Measurements from ENCODE around the gene WDR45.

The WDR45 gene

DNA sequence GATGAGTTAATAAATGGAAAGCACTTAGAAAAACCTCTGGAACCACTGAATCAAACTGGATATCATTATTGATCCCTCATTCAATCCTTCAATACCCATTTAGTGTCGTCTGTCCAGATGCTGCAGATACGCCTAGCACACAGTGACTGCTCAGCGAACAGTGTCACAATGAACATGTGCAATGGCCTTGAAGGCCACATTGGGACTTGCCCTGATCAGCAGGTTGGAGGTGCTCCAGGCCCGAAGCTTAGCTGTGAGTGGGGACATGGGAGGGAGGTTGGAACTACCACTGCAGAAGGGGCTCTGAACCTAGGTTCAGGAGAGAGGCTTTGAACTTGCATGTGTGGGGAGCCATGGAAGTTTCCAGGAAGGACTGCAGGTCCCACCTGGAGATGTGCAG, 26.6 kb upstream of the WDR45 start:
- Histone ChIP-seq H3K4ac (ENCODE audit: low read depth in 1 of 2, low read length in 2 of 2) (no peak overlapping the region), H4K8ac (ENCODE audit: low read length) (no peak overlapping the region), H3K27ac (ENCODE audit: low read length, poor library complexity, severe bottlenecking) (no peak overlapping the region), H3K4me2 (ENCODE audit: low read length, poor library complexity, severe bottlenecking) (no peak overlapping the region), H2AK5ac (ENCODE audit: low read length, severe bottlenecking) (no peak overlapping the region), H4K91ac (ENCODE audit: low read length) (no peak overlapping the region), H2BK5ac (ENCODE audit: low read depth, low read length, poor library complexity, severe bottlenecking) (no peak overlapping the region), H2BK12ac (ENCODE audit: low read length in 2 of 2) (no peak overlapping the region), H2AFZ (ENCODE audit: low read depth, low read length) (no peak overlapping the region), H2BK120ac (ENCODE audit: low read depth, low read length) (no peak overlapping the region), H3K23ac (ENCODE audit: low read length in 2 of 2) (no peak overlapping the region), H3K18ac (ENCODE audit: low read depth in 1 of 2, low read length in 2 of 2) (no peak overlapping the region), H3K4me1 (ENCODE audit: control insufficient read depth, insufficient read depth, low read depth, low read length) (peaks cover 3% of the 10 kb centered on the region), H3K27me3 (ENCODE audit: control insufficient read depth in 1 of 2, insufficient read depth in 1 of 2, low read length in 2 of 2) (peaks cover 0 to 4% of the 10 kb centered on the region in 2 experiments), H3K9me3 (ENCODE audit: control insufficient read depth, low read length) (no peaks in the 10 kb centered on the region), H3K9ac (ENCODE audit: low read length) (no peak overlapping the region), H3K79me1 (replicated peaks; ENCODE audit: low read length, poor library complexity, severe bottlenecking) (no peaks in the 10 kb centered on the region), H3K4me3 (ENCODE audit: insufficient read depth in 1 of 2, low read depth in 1 of 2, low read length in 2 of 2) (no peak overlapping the region), H2BK15ac (ENCODE audit: low read depth, poor library complexity, severe bottlenecking) (no peak overlapping the region), H3K14ac (ENCODE audit: low read length in 2 of 2) (no peak overlapping the region), H3K36me3 (ENCODE audit: control insufficient read depth in 1 of 2, insufficient read depth in 2 of 2, low read depth in 1 of 2, low read length in 2 of 2) (peaks cover 9 to 16% of the 10 kb centered on the region in 2 experiments)
- WGBS = 96% methylated on average over 4 of the region's 4 CpGs
- DNase-seq = no peak

DNA sequence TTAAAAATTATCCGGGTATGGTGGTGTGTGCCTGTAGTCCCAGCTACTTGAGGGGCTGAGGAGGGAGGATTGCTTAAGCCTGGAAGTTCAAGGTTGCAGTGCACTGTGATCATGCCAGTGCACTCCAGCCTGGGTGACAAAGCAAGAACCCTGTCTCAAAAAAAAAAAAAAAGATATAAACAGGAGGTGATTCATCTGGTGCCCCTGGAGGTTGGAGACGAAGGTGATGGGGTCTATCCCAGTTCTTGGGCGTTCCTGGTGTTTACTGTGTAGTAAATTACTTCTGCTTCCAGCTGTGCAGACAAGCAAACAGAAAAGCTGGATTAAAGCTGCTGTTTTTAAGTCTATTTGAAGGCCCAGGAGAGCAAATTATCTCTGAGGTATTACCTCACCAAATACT, 23.9 kb upstream of the WDR45 start:
- H3K14ac ChIP-seq (ENCODE audit: low read length in 2 of 2) = no peak overlapping the region
- H2AFZ ChIP-seq (ENCODE audit: low read depth, low read length) = no peak overlapping the region
- H3K79me1 ChIP-seq (replicated peaks; ENCODE audit: low read length, poor library complexity, severe bottlenecking) = no peaks in the 10 kb centered on the region
- no peak overlapping the region for H2BK12ac ChIP-seq (ENCODE audit: low read length in 2 of 2)
- no peak overlapping the region for H2BK120ac ChIP-seq (ENCODE audit: low read depth, low read length)
- peak; percentile 56 for DNase-seq
- H3K23ac ChIP-seq (ENCODE audit: low read length in 2 of 2) = no peak overlapping the region
- no peak overlapping the region for H2BK15ac ChIP-seq (ENCODE audit: low read depth, poor library complexity, severe bottlenecking)
- no peak overlapping the region for H3K18ac ChIP-seq (ENCODE audit: low read depth in 1 of 2, low read length in 2 of 2)
- no peak overlapping the region for H4K8ac ChIP-seq (ENCODE audit: low read length)
- H3K27ac ChIP-seq (ENCODE audit: low read length, poor library complexity, severe bottlenecking) = no peak overlapping the region
- no peak overlapping the region for H2AK5ac ChIP-seq (ENCODE audit: low read length, severe bottlenecking)
- H3K9ac ChIP-seq (ENCODE audit: low read length) = no peak overlapping the region
- H3K4me1 ChIP-seq (ENCODE audit: control insufficient read depth, insufficient read depth, low read depth, low read length) = peaks cover 5% of the 10 kb centered on the region
- H2BK5ac ChIP-seq (ENCODE audit: low read depth, low read length, poor library complexity, severe bottlenecking) = no peak overlapping the region
- WGBS = 26% methylated on average over 3 of the region's 3 CpGs
- no peaks in the 10 kb centered on the region for H3K27me3 ChIP-seq (ENCODE audit: control insufficient read depth in 1 of 2, insufficient read depth in 1 of 2, low read length in 2 of 2)
- no peak overlapping the region for H4K91ac ChIP-seq (ENCODE audit: low read length)
- H3K9me3 ChIP-seq (ENCODE audit: control insufficient read depth, low read length) = no peaks in the 10 kb centered on the region
- H3K4ac ChIP-seq (ENCODE audit: low read depth in 1 of 2, low read length in 2 of 2) = no peak overlapping the region
- H3K36me3 ChIP-seq (ENCODE audit: control insufficient read depth in 1 of 2, insufficient read depth in 2 of 2, low read depth in 1 of 2, low read length in 2 of 2) = peaks cover 0 to 8% of the 10 kb centered on the region in 2 experiments
- H3K4me2 ChIP-seq (ENCODE audit: low read length, poor library complexity, severe bottlenecking) = no peak overlapping the region
- no peak overlapping the region for H3K4me3 ChIP-seq (ENCODE audit: insufficient read depth in 1 of 2, low read depth in 1 of 2, low read length in 2 of 2)

GRCh38 chrX:49102190-49102589, 22.5 kb upstream of the WDR45 start:
- no peaks in the 10 kb centered on the region for H3K27me3 ChIP-seq (ENCODE audit: control insufficient read depth in 1 of 2, insufficient read depth in 1 of 2, low read length in 2 of 2)
- H3K4me2 ChIP-seq (ENCODE audit: low read length, poor library complexity, severe bottlenecking) = no peak overlapping the region
- no peaks in the 10 kb centered on the region for H3K79me1 ChIP-seq (replicated peaks; ENCODE audit: low read length, poor library complexity, severe bottlenecking)
- no peak overlapping the region for H3K14ac ChIP-seq (ENCODE audit: low read length in 2 of 2)
- H2BK5ac ChIP-seq (ENCODE audit: low read depth, low read length, poor library complexity, severe bottlenecking) = no peak overlapping the region
- H3K9ac ChIP-seq (ENCODE audit: low read length) = no peak overlapping the region
- H2AFZ ChIP-seq (ENCODE audit: low read depth, low read length) = no peak overlapping the region
- WGBS = 61% methylated on average over 8 of the region's 9 CpGs
- no peak overlapping the region for H3K4me3 ChIP-seq (ENCODE audit: insufficient read depth in 1 of 2, low read depth in 1 of 2, low read length in 2 of 2)
- no peak overlapping the region for H3K4ac ChIP-seq (ENCODE audit: low read depth in 1 of 2, low read length in 2 of 2)
- no peak overlapping the region for H2BK120ac ChIP-seq (ENCODE audit: low read depth, low read length)
- H3K36me3 ChIP-seq (ENCODE audit: control insufficient read depth in 1 of 2, insufficient read depth in 2 of 2, low read depth in 1 of 2, low read length in 2 of 2) = peaks cover 0 to 8% of the 10 kb centered on the region in 2 experiments
- H3K23ac ChIP-seq (ENCODE audit: low read length in 2 of 2) = no peak overlapping the region
- H4K8ac ChIP-seq (ENCODE audit: low read length) = no peak overlapping the region
- H3K27ac ChIP-seq (ENCODE audit: low read length, poor library complexity, severe bottlenecking) = no peak overlapping the region
- no peak overlapping the region for H2AK5ac ChIP-seq (ENCODE audit: low read length, severe bottlenecking)
- H3K18ac ChIP-seq (ENCODE audit: low read depth in 1 of 2, low read length in 2 of 2) = no peak overlapping the region
- H2BK12ac ChIP-seq (ENCODE audit: low read length in 2 of 2) = no peak overlapping the region
- DNase-seq = no peak
- H4K91ac ChIP-seq (ENCODE audit: low read length) = no peak overlapping the region
- H3K9me3 ChIP-seq (ENCODE audit: control insufficient read depth, low read length) = no peaks in the 10 kb centered on the region
- peaks cover 5% of the 10 kb centered on the region for H3K4me1 ChIP-seq (ENCODE audit: control insufficient read depth, insufficient read depth, low read depth, low read length)
- no peak overlapping the region for H2BK15ac ChIP-seq (ENCODE audit: low read depth, poor library complexity, severe bottlenecking)

DNA sequence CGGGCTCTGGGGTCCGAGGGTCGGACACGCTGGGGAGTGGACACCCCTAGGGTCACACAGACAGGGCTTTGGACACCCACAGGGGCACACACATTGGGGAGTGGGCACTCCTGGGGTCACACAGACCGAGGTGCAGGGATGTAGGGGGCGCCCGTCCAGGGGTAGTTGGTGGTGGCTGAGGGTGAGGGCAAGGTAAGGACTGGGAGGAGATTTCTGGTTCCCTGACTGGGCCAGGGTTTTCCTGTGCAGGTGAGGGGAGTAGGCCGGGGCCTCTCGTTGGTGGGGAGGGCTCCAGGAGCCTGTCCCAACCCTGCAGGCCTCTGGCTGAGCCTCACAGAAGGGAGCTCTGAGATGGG, 21.9 kb upstream of the WDR45 start:
- Histone ChIP-seq H3K27ac (ENCODE audit: low read length, poor library complexity, severe bottlenecking) (no peak overlapping the region), H3K23ac (ENCODE audit: low read length in 2 of 2) (no peak overlapping the region), H2AFZ (ENCODE audit: low read depth, low read length) (no peak overlapping the region), H3K18ac (ENCODE audit: low read depth in 1 of 2, low read length in 2 of 2) (peak overlapping the region in 1 of 2 experiments; percentile 28), H2BK5ac (ENCODE audit: low read depth, low read length, poor library complexity, severe bottlenecking) (no peak overlapping the region), H3K79me1 (replicated peaks; ENCODE audit: low read length, poor library complexity, severe bottlenecking) (no peaks in the 10 kb centered on the region), H2BK120ac (ENCODE audit: low read depth, low read length) (no peak overlapping the region), H3K4me1 (ENCODE audit: control insufficient read depth, insufficient read depth, low read depth, low read length) (peaks cover 5% of the 10 kb centered on the region), H3K9ac (ENCODE audit: low read length) (peak overlapping the region; percentile 62), H4K91ac (ENCODE audit: low read length) (no peak overlapping the region), H3K14ac (ENCODE audit: low read length in 2 of 2) (no peak overlapping the region), H2BK15ac (ENCODE audit: low read depth, poor library complexity, severe bottlenecking) (no peak overlapping the region), H2AK5ac (ENCODE audit: low read length, severe bottlenecking) (peak overlapping the region; percentile 33), H3K4ac (ENCODE audit: low read depth in 1 of 2, low read length in 2 of 2) (no peak overlapping the region), H3K36me3 (ENCODE audit: control insufficient read depth in 1 of 2, insufficient read depth in 2 of 2, low read depth in 1 of 2, low read length in 2 of 2) (peaks cover 0 to 5% of the 10 kb centered on the region in 2 experiments), H2BK12ac (ENCODE audit: low read length in 2 of 2) (no peak overlapping the region), H3K27me3 (ENCODE audit: control insufficient read depth in 1 of 2, insufficient read depth in 1 of 2, low read length in 2 of 2) (no peaks in the 10 kb centered on the region), H3K4me3 (ENCODE audit: insufficient read depth in 1 of 2, low read depth in 1 of 2, low read length in 2 of 2) (peak overlapping the region; percentile 45 to 84), H3K4me2 (ENCODE audit: low read length, poor library complexity, severe bottlenecking) (peak overlapping the region; percentile 70), H3K9me3 (ENCODE audit: control insufficient read depth, low read length) (no peaks in the 10 kb centered on the region), H4K8ac (ENCODE audit: low read length) (peak overlapping the region; percentile 49)
- 8% methylated on average over 9 of the region's 9 CpGs for WGBS
- no peak for DNase-seq
